ENCODE results near the gene FAM110C.
"Not testable (repeated sequence)": the region's sequence is repeated elsewhere in the genome, so short reads cannot be mapped to it uniquely, and the experiment has no call there.

Gene FAM110C

GRCh38 chr2:40465-40864 lies 5.8 kb downstream of the FAM110C start:
- DNase-seq: no peak

- DNase-seq: peak; percentile 0
Measured at GRCh38 chr2:38155-38554, 8.2 kb downstream of the FAM110C start.

GRCh38 chr2:36318-36717 lies 10.0 kb downstream of the FAM110C start:
- DNase-seq: no peak

GRCh38 chr2:35852-36251 lies 10.5 kb downstream of the FAM110C start:
- DNase-seq: no peak

GRCh38 chr2:33620-34019 lies 12.7 kb downstream of the FAM110C start:
- DNase-seq: no peak

GRCh38 chr2:32068-32467 lies 14.2 kb downstream of the FAM110C start:
- DNase-seq: no peak

- no peak for DNase-seq
Measured at GRCh38 chr2:29253-29652, 17.1 kb downstream of the FAM110C start.

GRCh38 chr2:28406-28975 lies 17.8 kb downstream of the FAM110C start:
- DNase-seq: no peak

GRCh38 chr2:26891-27290 lies 19.4 kb downstream of the FAM110C start:
- no peak for DNase-seq

- DNase-seq: no peak
Measured at GRCh38 chr2:25543-25942, 20.8 kb downstream of the FAM110C start.

GRCh38 chr2:24591-24990 lies 21.7 kb downstream of the FAM110C start:
- not testable (repeated sequence) for DNase-seq

GRCh38 chr2:24107-24506 lies 22.2 kb downstream of the FAM110C start:
- DNase-seq: no peak

- no peak for DNase-seq
Measured at GRCh38 chr2:23283-23682, 23.0 kb downstream of the FAM110C start.

- DNase-seq: not testable (repeated sequence)
Measured at GRCh38 chr2:22244-22643, 24.1 kb downstream of the FAM110C start.

GRCh38 chr2:20259-20658 lies 26.0 kb downstream of the FAM110C start:
- DNase-seq: not testable (repeated sequence)

GRCh38 chr2:19505-19904 lies 26.8 kb downstream of the FAM110C start:
- no peak for DNase-seq

- no peak for DNase-seq
Measured at GRCh38 chr2:18402-19271, 27.7 kb downstream of the FAM110C start.

GRCh38 chr2:15916-16315 lies 30.4 kb downstream of the FAM110C start:
- DNase-seq: not testable (repeated sequence)

- DNase-seq: no peak
Measured at GRCh38 chr2:11248-11941, 34.9 kb downstream of the FAM110C start.

GRCh38 chr2:10222-10875 lies 36.0 kb downstream of the FAM110C start:
- no peak for DNase-seq
